HG03103 (cell line): ENCODE data around the gene DNAJC16.
"Not testable (repeated sequence)": the region's sequence is repeated elsewhere in the genome, so short reads cannot be mapped to it uniquely, and the experiment has no call there.

Experiments used
- ATAC-seq: cut with Tn5 transposase; IDR thresholded peaks from one replicate; pipeline ENCODE4 v1.9.1; 2021; ENCODE audit warnings: low read depth; ENCODE audit not compliant: unreplicated experiment

DNAJC16 gene

GRCh38 chr1:15577691-15578090 lies 51.0 kb downstream of the DNAJC16 start:
- ATAC-seq: no peak

GRCh38 chr1:15578921-15579682 lies 52.5 kb downstream of the DNAJC16 start:
- ATAC-seq: no peak

GRCh38 chr1:15579683-15580047 lies 53.0 kb downstream of the DNAJC16 start:
- no peak for ATAC-seq

GRCh38 chr1:15583016-15583706 lies 56.5 kb downstream of the DNAJC16 start:
- ATAC-seq: no peak

GRCh38 chr1:15584489-15585363 lies 58.1 kb downstream of the DNAJC16 start, which contains the start of gene AGMAT:
Gene AGMAT (minus strand): TSS chr1:15585051. CDS start chr1:15584967, 84 bp downstream.
- peak; percentile 59 for ATAC-seq

GRCh38 chr1:15592285-15592684 lies 65.6 kb downstream of the DNAJC16 start:
- no peak for ATAC-seq

- ATAC-seq: no peak
Measured at GRCh38 chr1:15595809-15596617, 69.4 kb downstream of the DNAJC16 start.

GRCh38 chr1:15598436-15598835 lies 71.8 kb downstream of the DNAJC16 start:
- no peak for ATAC-seq

- peak; percentile 87 for ATAC-seq
Measured at GRCh38 chr1:15603050-15603965, 76.7 kb downstream of the DNAJC16 start.

- ATAC-seq: not testable (repeated sequence)
Measured at GRCh38 chr1:15603966-15604282, 77.3 kb downstream of the DNAJC16 start.

- not testable (repeated sequence) for ATAC-seq
Measured at GRCh38 chr1:15604400-15604799, 77.8 kb downstream of the DNAJC16 start.

- ATAC-seq: no peak
Measured at GRCh38 chr1:15605398-15606383, 79.0 kb downstream of the DNAJC16 start.

GRCh38 chr1:15609631-15610030 lies 83.0 kb downstream of the DNAJC16 start:
- ATAC-seq: no peak

GRCh38 chr1:15610167-15610566 lies 83.5 kb downstream of the DNAJC16 start:
- ATAC-seq: no peak

GRCh38 chr1:15616373-15617172 lies 89.9 kb downstream of the DNAJC16 start:
- peak; percentile 3 for ATAC-seq

- peak; percentile 51 for ATAC-seq
Measured at GRCh38 chr1:15617173-15618076, 90.8 kb downstream of the DNAJC16 start, which contains the start of gene DDI2. Gene DDI2 (plus strand): TSS chr1:15617458. CDS start chr1:15617671, 213 bp downstream.
